Tibial nerve (tissue), 3 donors: ENCODE results near the gene NUAK1.

Experiments used
- CTCF ChIP-seq, 5 experiments: fragments of 200-600 bp in 3 of 5; fragments of 450-650 bp in 2 of 5; sonication (generic) in 3 of 5; IDR thresholded peaks; one replicate each; pipeline ENCODE4 v1.5.1; 2016 to 2019; ENCODE audit warnings: antibody characterized with exemption in 5 of 5, mild to moderate bottlenecking in 3 of 5, moderate library complexity in 2 of 5
- POLR2A ChIP-seq, 2 donors: fragments of 450-650 bp; IDR thresholded peaks; one replicate each; pipeline ENCODE4 v1.6.1; 2017; ENCODE audit warnings: antibody characterized with exemption in 2 of 2, mild to moderate bottlenecking in 2 of 2, moderate library complexity in 2 of 2

GRCh38 chr12:106021516-106021915, 117.2 kb downstream of the NUAK1 start:
- no peak for TF ChIP-seq CTCF (IDR thresholded peaks at IDR 0.05)
- TF ChIP-seq POLR2A (IDR thresholded peaks at IDR 0.05): no peak
